ENCODE results near the gene SGK2. TPM values are rescaled to one million over a fixed set of nuclear protein-coding genes. Genes with fewer than 3 reads are reported as not detected.
A peak's percentile ranks its signal among the peaks of the same experiment; 100 is the strongest.

Gene SGK2
- total RNA-seq, 2 donors from 2014 or later = 80.2 to 82.3 TPM

- DNase-seq = peak; percentile 40
- Histone ChIP-seq H3K4me3 (peak overlapping the region; percentile 22), H3K27ac (peak overlapping the region; percentile 93), H3K4me1 (no peaks in the 10 kb centered on the region), H3K9me3 (no peaks in the 10 kb centered on the region), H3K9ac (ENCODE audit: low read depth in 2 of 2, low read length in 2 of 2) (peak overlapping the region; percentile 75 to 87), H3K27me3 (no peaks in the 10 kb centered on the region), H3K36me3 (no peaks in the 10 kb centered on the region)
- intact Hi-C loops (cut with DNase I) = no loop called here
- no peak for TF ChIP-seq CTCF (IDR thresholded peaks at IDR 0.05)
Measured at GRCh38 chr20:43559147-43559987, 540 bp downstream of the SGK2 start.

GRCh38 chr20:43560974-43561373 is 2.1 kb downstream of the SGK2 start:
- H3K27me3 ChIP-seq = no peaks in the 10 kb centered on the region
- H3K27ac ChIP-seq = no peak overlapping the region
- H3K4me3 ChIP-seq = no peak overlapping the region
- H3K9ac ChIP-seq (ENCODE audit: low read depth in 2 of 2, low read length in 2 of 2) = peak overlapping the region in 1 of 2 donors; percentile 34
- no peaks in the 10 kb centered on the region for H3K36me3 ChIP-seq
- intact Hi-C loops (cut with DNase I) = no loop called here
- no peak for DNase-seq
- H3K4me1 ChIP-seq = no peaks in the 10 kb centered on the region
- no peaks in the 10 kb centered on the region for H3K9me3 ChIP-seq
- TF ChIP-seq CTCF (IDR thresholded peaks at IDR 0.05) = no peak

GRCh38 chr20:43563429-43563828 is 4.6 kb downstream of the SGK2 start:
- DNase-seq = no peak
- Histone ChIP-seq H3K36me3 (no peaks in the 10 kb centered on the region), H3K9me3 (no peaks in the 10 kb centered on the region), H3K27me3 (no peaks in the 10 kb centered on the region), H3K4me3 (no peak overlapping the region), H3K9ac (ENCODE audit: low read depth in 2 of 2, low read length in 2 of 2) (no peak overlapping the region), H3K27ac (no peak overlapping the region), H3K4me1 (no peaks in the 10 kb centered on the region)
- no peak for TF ChIP-seq CTCF (IDR thresholded peaks at IDR 0.05)
- intact Hi-C loops (cut with DNase I) = no loop called here

GRCh38 chr20:43563991-43564390 is 5.2 kb downstream of the SGK2 start:
- DNase-seq = no peak
- no peaks in the 10 kb centered on the region for H3K36me3 ChIP-seq
- H3K4me1 ChIP-seq = no peaks in the 10 kb centered on the region
- no peaks in the 10 kb centered on the region for H3K27me3 ChIP-seq
- intact Hi-C loops (cut with DNase I) = no loop called here
- no peaks in the 10 kb centered on the region for H3K9me3 ChIP-seq
- no peak overlapping the region for H3K9ac ChIP-seq (ENCODE audit: low read depth in 2 of 2, low read length in 2 of 2)
- TF ChIP-seq CTCF (IDR thresholded peaks at IDR 0.05) = no peak
- H3K4me3 ChIP-seq = no peak overlapping the region
- H3K27ac ChIP-seq = no peak overlapping the region

- Histone ChIP-seq H3K27me3 (no peaks in the 10 kb centered on the region), H3K27ac (no peak overlapping the region), H3K36me3 (no peaks in the 10 kb centered on the region), H3K9me3 (no peaks in the 10 kb centered on the region), H3K4me3 (no peak overlapping the region), H3K9ac (ENCODE audit: low read depth in 2 of 2, low read length in 2 of 2) (no peak overlapping the region), H3K4me1 (no peaks in the 10 kb centered on the region)
- no peak for DNase-seq
- intact Hi-C loops (cut with DNase I) = no loop called here
- TF ChIP-seq CTCF (IDR thresholded peaks at IDR 0.05) = no peak
Measured at GRCh38 chr20:43564455-43564854, 5.6 kb downstream of the SGK2 start.
